IMR-90 (cell line): ENCODE data around the gene CARNS1. TPM values are rescaled to one million over a fixed set of nuclear protein-coding genes. Genes with fewer than 3 reads are reported as not detected.
A peak's percentile ranks its signal among the peaks of the same experiment; 100 is the strongest.

Source experiments
- ATAC-seq: fragments of 200-7000 bp; cut with Tn5 transposase; 2 replicates; pipeline ENCODE4 v1.9.1; 2020; ENCODE audit warnings: low read depth, mild to moderate bottlenecking, moderate library complexity
- BruUV-seq: library from RNA; stranded (reverse); fragments of 400-500 nt; replicated peaks from 2 replicates; lab custom pipeline; 2021; lab: Mats Ljungman, UMichigan
- CTCF ChIA-PET: fragments of 300-600 bp; formaldehyde crosslinking; extraction: SDS; loops from one replicate; lab custom pipeline; 2021; ENCODE audit warnings: antibody characterized with exemption; lab: Yijun Ruan, JAX
- POLR2A ChIA-PET: fragments of 300-600 bp; sonication (Branson Sonifier 250); formaldehyde crosslinking; loops from one replicate; lab custom pipeline; 2022; ENCODE audit warnings: antibody characterized with exemption; ENCODE audit not compliant: unreplicated experiment; lab: Charles Lee
- DNase-seq: peaks from one replicate; pipeline ENCODE4 v3.0.0; 2013
- H2AFZ ChIP-seq: replicated peaks from 2 replicates; pipeline ENCODE3; 2013; ENCODE audit warnings: low read length, mild to moderate bottlenecking; ENCODE audit not compliant: poor library complexity
- H2AK5ac ChIP-seq: 2 replicates; pipeline ENCODE4 v1.6.1; 2013; ENCODE audit warnings: low read depth, low read length, inconsistent platforms
- H2AK9ac ChIP-seq: replicated peaks from 2 replicates; pipeline ENCODE3; 2013; ENCODE audit warnings: mild to moderate bottlenecking, low read depth, low read length, moderate library complexity; ENCODE audit not compliant: poor library complexity
- H2BK120ac ChIP-seq: 2 replicates; pipeline ENCODE4 v1.6.1; 2013; ENCODE audit warnings: low read depth, low read length, inconsistent platforms
- H2BK15ac ChIP-seq: 3 replicates; pipeline ENCODE4 v1.6.1; 2013; ENCODE audit warnings: low read depth, low read length, inconsistent platforms
- H2BK20ac ChIP-seq: 2 replicates; pipeline ENCODE4 v1.6.1; 2013; ENCODE audit warnings: low read depth, mild to moderate bottlenecking, inconsistent platforms, low read length, moderate library complexity
- H2BK5ac ChIP-seq: 2 replicates; pipeline ENCODE4 v1.6.1; 2013; ENCODE audit warnings: mild to moderate bottlenecking, low read depth, low read length, inconsistent platforms; ENCODE audit not compliant: poor library complexity, severe bottlenecking
- H3K14ac ChIP-seq: replicated peaks from 2 replicates; pipeline ENCODE4 v1.6.1; 2013; ENCODE audit warnings: low read depth, low read length, inconsistent platforms
- H3K18ac ChIP-seq: 2 replicates; pipeline ENCODE4 v1.6.1; 2013; ENCODE audit warnings: low read depth, low read length, control low read depth
- H3K23ac ChIP-seq: 2 replicates; pipeline ENCODE4 v1.6.1; 2013; ENCODE audit warnings: low read depth, low read length, inconsistent platforms
- H3K27ac ChIP-seq: 2 replicates; pipeline ENCODE4 v1.5.1; 2013; ENCODE audit warnings: mild to moderate bottlenecking, control low read depth, low read length; ENCODE audit not compliant: insufficient read depth
- H3K27me3 ChIP-seq: 2 replicates; pipeline ENCODE4 v1.6.1; 2013; ENCODE audit warnings: low read length; ENCODE audit not compliant: control insufficient read depth, insufficient read depth
- H3K36me3 ChIP-seq: 2 replicates; pipeline ENCODE4 v1.6.1; 2013; ENCODE audit warnings: low read length, mixed read lengths; ENCODE audit not compliant: control insufficient read depth, insufficient read depth
- H3K4ac ChIP-seq: 2 replicates; pipeline ENCODE4 v1.6.1; 2013; ENCODE audit warnings: low read depth, low read length, inconsistent platforms
- H3K4me1 ChIP-seq: 2 replicates; pipeline ENCODE4 v1.6.1; 2013; ENCODE audit warnings: low read length, mixed read lengths; ENCODE audit not compliant: control insufficient read depth, insufficient read depth
- H3K4me2 ChIP-seq: 2 replicates; pipeline ENCODE4 v1.6.1; 2013; ENCODE audit warnings: low read depth, mild to moderate bottlenecking, control low read depth, low read length, moderate library complexity
- H3K4me3 ChIP-seq: 2 replicates; pipeline ENCODE4 v1.5.1; 2013; ENCODE audit warnings: low read depth, mild to moderate bottlenecking, control low read depth, low read length, moderate library complexity; ENCODE audit not compliant: insufficient read depth
- H3K56ac ChIP-seq: 2 replicates; pipeline ENCODE4 v1.6.1; 2013; ENCODE audit warnings: low read length, inconsistent platforms; ENCODE audit not compliant: insufficient read depth; ENCODE audit errors: extremely low read depth
- H3K79me1 ChIP-seq, 2 experiments: 2 replicates each; pipeline ENCODE4 v1.6.1; 2013; ENCODE audit warnings: low read length in 2 of 2, inconsistent platforms in 1 of 2, low read depth in 1 of 2
- H3K9ac ChIP-seq: 2 replicates; pipeline ENCODE4 v1.6.1; 2013; ENCODE audit warnings: low read depth, low read length, control low read depth
- H3K9me1 ChIP-seq: 2 replicates; pipeline ENCODE4 v1.6.1; 2013; ENCODE audit warnings: low read length, inconsistent platforms; ENCODE audit not compliant: insufficient read depth
- H3K9me3 ChIP-seq: 2 replicates; pipeline ENCODE4 v1.6.1; 2013; ENCODE audit warnings: low read length; ENCODE audit not compliant: control insufficient read depth, insufficient read depth
- H4K20me1 ChIP-seq: 2 replicates; pipeline ENCODE4 v1.6.1; 2013; ENCODE audit warnings: low read length, inconsistent platforms; ENCODE audit not compliant: insufficient read depth
- H4K5ac ChIP-seq: 2 replicates; pipeline ENCODE4 v1.6.1; 2013; ENCODE audit warnings: mild to moderate bottlenecking, low read depth, low read length, control low read depth
- H4K8ac ChIP-seq, 2 experiments: 2 replicates each; pipeline ENCODE4 v1.6.1; 2013; ENCODE audit warnings: low read depth in 2 of 2, low read length in 2 of 2, control low read depth in 1 of 2, inconsistent platforms in 1 of 2
- H4K91ac ChIP-seq: 2 replicates; pipeline ENCODE4 v1.6.1; 2013; ENCODE audit warnings: low read depth, low read length, inconsistent platforms; ENCODE audit not compliant: insufficient read depth
- BHLHE40 ChIP-seq: fragments of 150-350 bp; IDR thresholded peaks from 2 replicates; pipeline ENCODE4 v1.6.1; 2016; ENCODE audit warnings: mild to moderate bottlenecking, low read depth, low read length
- MAFK ChIP-seq: IDR thresholded peaks from 2 replicates; pipeline ENCODE4 v1.6.1; 2012; ENCODE audit warnings: low read depth, low read length, improper control_type of control experiment
- RFX5 ChIP-seq: IDR thresholded peaks from 2 replicates; pipeline ENCODE4 v1.8.0; 2012; ENCODE audit warnings: low read depth, mild to moderate bottlenecking, low read length, moderate library complexity
- WGBS, 2 experiments: methylation state at CpG; one replicate each; pipeline versions ENCODE4 v1.1.5 to v1.1.7; 2013; ENCODE audit warnings: missing lambda C conversion rate in 2 of 2; ENCODE audit not compliant: insufficient read length in 1 of 2; ENCODE audit errors: extremely low coverage in 2 of 2; 5-methylcytosine and 5-hydroxymethylcytosine counted together
- dilution Hi-C: fragments of 300-500 bp; cut with HindIII; formaldehyde crosslinking; loops from one replicate; pipeline ENCODE4 v1.14.3; 2018; ENCODE audit warnings: low sequenced_read_pairs; ENCODE audit not compliant: unreplicated experiment
- in situ Hi-C: fragments of 300-500 bp; cut with MboI; formaldehyde crosslinking; loops from 3 replicates; pipeline ENCODE4 v1.14.3; 2019; ENCODE audit warnings: low sequenced_read_pairs, inconsistent platforms, mixed read lengths
- intact Hi-C: fragments of 100-400 bp; cut with micrococcal nuclease; formaldehyde crosslinking; loops from 2 replicates; pipeline ENCODE4 v1.10.0; 2022
- polyA plus RNA-seq, 3 experiments: library from polyadenylated mRNA; depleted of rRNA; stranded (reverse); fragments of >200 nt; gene quantifications; 2 replicates each; pipeline ENCODE4 v1.2.3, GENCODE V29; 2012; ENCODE audit warnings: low replicate concordance in 1 of 3
- total RNA-seq: library from RNA; depleted of rRNA; stranded (reverse); fragments of >200 nt; gene quantifications from 2 replicates; pipeline ENCODE4 v1.2.3, GENCODE V29; 2012

CARNS1 gene
- total and polyA plus RNA-seq, 2 of the 4 experiments (the other 2 are of a cell fraction), result under 0.01 to 0.32 TPM

DNA sequence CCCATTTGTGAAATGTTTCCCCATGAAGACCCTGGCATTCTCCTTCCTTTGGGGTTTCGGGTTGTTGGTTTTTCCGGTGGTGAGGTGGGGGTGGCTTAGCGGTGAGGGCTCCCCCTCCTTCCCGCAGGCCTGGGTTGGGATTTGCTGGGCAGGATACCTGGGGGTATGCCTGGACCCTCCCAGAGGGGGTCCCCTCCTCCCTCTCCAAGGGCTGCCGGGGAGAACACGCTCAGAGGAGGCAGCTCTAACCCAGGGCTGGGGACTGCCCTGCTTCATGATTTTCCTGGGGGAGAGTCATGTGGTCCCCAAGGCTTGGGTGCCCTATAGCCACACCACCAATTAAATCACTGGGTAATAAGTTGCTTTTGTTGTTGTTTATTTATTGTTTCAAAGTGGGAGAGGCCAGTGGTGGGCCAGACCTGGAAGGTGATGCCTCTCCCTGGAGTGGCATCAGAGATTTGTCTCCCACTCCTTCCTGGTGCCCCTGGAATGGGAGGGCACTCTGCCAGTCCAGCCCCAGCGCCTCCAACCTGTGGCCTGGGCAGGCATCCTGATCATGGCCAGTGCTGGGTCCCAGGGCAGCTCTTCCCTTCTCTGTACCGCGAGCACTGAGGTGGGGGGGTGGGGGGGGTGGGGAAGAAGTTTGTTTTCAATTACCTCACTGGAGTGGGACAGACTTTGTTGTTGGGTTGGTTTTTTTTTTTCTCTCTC, 40.8 kb upstream of the CARNS1 start:
- CTCF ChIA-PET, result interaction anchor here (0.6 to 1.1 kb wide), 3 partner anchors 13 to 110 kb away, joined by 3 to 4 read pairs (median 4); no protein-coding TSS in a partner anchor

More for the DNA sequence above, 40.8 kb upstream of the CARNS1 start:
- Histone ChIP-seq H3K9me1 (peaks cover 20% of the 10 kb centered on the region), H3K36me3 (peaks cover 3% of the 10 kb centered on the region; the same call in 1 of the 2 replicates), H3K18ac (peak overlapping the region; percentile 75), H2BK20ac (peak overlapping the region; percentile 87), H3K9ac (peak overlapping the region; percentile 55), H3K4me3 (no peak overlapping the region), H3K56ac (peak overlapping the region; percentile 78), H3K9me3 (no peaks in the 10 kb centered on the region), H2AFZ (peak overlapping the region; percentile 75), H3K79me1 (peaks cover 0 to 27% of the 10 kb centered on the region in 2 experiments; a peak in 3 of 4 replicates), H3K23ac (peak overlapping the region; percentile 86), H2BK5ac (peak overlapping the region; percentile 93), H3K4me2 (peak overlapping the region; percentile 32), H2AK9ac (peak overlapping the region; percentile 95), H4K8ac (peak overlapping the region; percentile 82 to 89), H3K27me3 (no peaks in the 10 kb centered on the region), H2BK120ac (peak overlapping the region; percentile 93), H3K4me1 (peaks cover 42% of the 10 kb centered on the region), H3K14ac (peak overlapping the region; percentile 35), H3K4ac (peak overlapping the region; percentile 96), H4K91ac (peak overlapping the region; percentile 96), H4K5ac (peak overlapping the region; percentile 78), H3K27ac (peak overlapping the region; percentile 94), H2BK15ac (peak overlapping the region; percentile 96), H2AK5ac (peak overlapping the region; percentile 96), H4K20me1 (peaks cover 23% of the 10 kb centered on the region)
- in situ Hi-C loops, result no loop called here
- no TSS peak for BruUV-seq
- intact Hi-C loops, result no loop called here
- dilution Hi-C loops, result no loop called here
- TF ChIP-seq MAFK (no peak), BHLHE40 (no peak), RFX5 (no peak)
- no CpG with 5 or more reads among the region's 9 CpGs for WGBS, 2 experiments
- no peak for DNase-seq
- POLR2A ChIA-PET, result interaction anchor here (0.6 to 1.7 kb wide), 3 partner anchors 22 to 53 kb away, joined by 7 to 11 read pairs (median 9); partner anchors contain the start of gene POLD4
- ATAC-seq, result peak; percentile 0; the same call in 1 of the 2 replicates
